GM23248 (cell line): ENCODE data around the gene AFAP1. TPM values are rescaled to one million over a fixed set of nuclear protein-coding genes. Genes with fewer than 3 reads are reported as not detected.

Experiments used
- DNase-seq: peaks from one replicate; pipeline ENCODE4 v3.0.0-alpha.2; 2015
- H2AFZ ChIP-seq: fragments of 200-600 bp; sonication (generic); 2 replicates; pipeline ENCODE4 v1.6.1; 2016; ENCODE audit warnings: antibody characterized with exemption
- H3F3A ChIP-seq: fragments of 200-600 bp; sonication (generic); 2 replicates; pipeline ENCODE4 v1.6.1; 2016; ENCODE audit warnings: mild to moderate bottlenecking, antibody characterized with exemption, mixed run types; ENCODE audit not compliant: insufficient read depth
- H3K27ac ChIP-seq: fragments of 200-600 bp; sonication (generic); 2 replicates; pipeline ENCODE4 v1.5.1; 2016; ENCODE audit warnings: mild to moderate bottlenecking
- H3K27me3 ChIP-seq: fragments of 200-600 bp; sonication (generic); replicated peaks from 2 replicates; pipeline ENCODE4 v1.6.1; 2016; ENCODE audit warnings: mild to moderate bottlenecking; ENCODE audit not compliant: insufficient read depth
- H3K36me3 ChIP-seq: fragments of 200-600 bp; sonication (generic); 2 replicates; pipeline ENCODE4 v1.6.1; 2016; ENCODE audit warnings: low read depth, mild to moderate bottlenecking
- H3K4me1 ChIP-seq: fragments of 200-600 bp; sonication (generic); 2 replicates; pipeline ENCODE4 v1.6.1; 2016; ENCODE audit warnings: mild to moderate bottlenecking; ENCODE audit not compliant: insufficient read depth
- H3K4me2 ChIP-seq: fragments of 200-600 bp; sonication (generic); one replicate; pipeline ENCODE4 v1.6.1; 2016; ENCODE audit warnings: mild to moderate bottlenecking; ENCODE audit not compliant: unreplicated experiment
- H3K4me3 ChIP-seq: fragments of 200-600 bp; sonication (generic); 2 replicates; pipeline ENCODE4 v1.5.1; 2016; ENCODE audit warnings: mild to moderate bottlenecking
- H3K79me2 ChIP-seq: fragments of 200-600 bp; sonication (generic); 2 replicates; pipeline ENCODE4 v1.6.1; 2016; ENCODE audit warnings: mild to moderate bottlenecking; ENCODE audit not compliant: insufficient read depth
- H3K9ac ChIP-seq: fragments of 200-600 bp; sonication (generic); 2 replicates; pipeline ENCODE4 v1.6.1; 2016; ENCODE audit warnings: mild to moderate bottlenecking
- H3K9me2 ChIP-seq: fragments of 200-600 bp; sonication (generic); 2 replicates; pipeline ENCODE4 v1.6.1; 2016; ENCODE audit warnings: mixed run types, mild to moderate bottlenecking, moderate library complexity; ENCODE audit not compliant: insufficient read depth
- H3K9me3 ChIP-seq: fragments of 200-600 bp; sonication (generic); one replicate; pipeline ENCODE4 v1.6.1; 2017; ENCODE audit warnings: low read depth
- H4K20me1 ChIP-seq: fragments of 200-600 bp; sonication (generic); 2 replicates; pipeline ENCODE4 v1.6.0; 2016; ENCODE audit not compliant: insufficient read depth
- EZH2 ChIP-seq: fragments of 200-600 bp; sonication (generic); IDR thresholded peaks from 2 replicates; pipeline ENCODE4 v1.6.1; 2018; ENCODE audit warnings: antibody characterized with exemption, mild to moderate bottlenecking; ENCODE audit not compliant: insufficient read depth, poor library complexity, severe bottlenecking
- EZH2phosphoT487 ChIP-seq: fragments of 200-600 bp; sonication (generic); IDR thresholded peaks from 2 replicates; pipeline ENCODE4 v1.6.1; 2018; ENCODE audit warnings: antibody characterized with exemption, moderate library complexity, mild to moderate bottlenecking, low read depth; ENCODE audit not compliant: insufficient read depth
- WGBS, 2 experiments: methylation state at CpG; one replicate each; pipeline ENCODE4 v1.1.6; 2015 to 2017; ENCODE audit warnings: low lambda C conversion rate in 2 of 2, low coverage in 1 of 2; ENCODE audit errors: missing lambda C conversion rate in 2 of 2; 5-methylcytosine and 5-hydroxymethylcytosine counted together
- in situ Hi-C: fragments of 300-500 bp; cut with MboI; formaldehyde crosslinking; loops from 2 replicates; pipeline ENCODE4 v1.15.0; 2020
- polyA plus RNA-seq: library from polyadenylated mRNA; unstranded; fragments of >200 nt; fragmentation: Nextera tagmentation; extraction: Ambion mirVana; gene quantifications from 2 replicates; pipeline ENCODE4 v1.2.1, GENCODE V29; 2016
- total RNA-seq: library from RNA; depleted of rRNA; stranded (reverse); fragments of >200 nt; shearing (Covaris generic); gene quantifications from 2 replicates; pipeline ENCODE4 v1.2.3, GENCODE V29; 2014

Gene AFAP1
- total and polyA plus RNA-seq, 2 experiments from 2014 or later = 54.4 to 103 TPM

DNA sequence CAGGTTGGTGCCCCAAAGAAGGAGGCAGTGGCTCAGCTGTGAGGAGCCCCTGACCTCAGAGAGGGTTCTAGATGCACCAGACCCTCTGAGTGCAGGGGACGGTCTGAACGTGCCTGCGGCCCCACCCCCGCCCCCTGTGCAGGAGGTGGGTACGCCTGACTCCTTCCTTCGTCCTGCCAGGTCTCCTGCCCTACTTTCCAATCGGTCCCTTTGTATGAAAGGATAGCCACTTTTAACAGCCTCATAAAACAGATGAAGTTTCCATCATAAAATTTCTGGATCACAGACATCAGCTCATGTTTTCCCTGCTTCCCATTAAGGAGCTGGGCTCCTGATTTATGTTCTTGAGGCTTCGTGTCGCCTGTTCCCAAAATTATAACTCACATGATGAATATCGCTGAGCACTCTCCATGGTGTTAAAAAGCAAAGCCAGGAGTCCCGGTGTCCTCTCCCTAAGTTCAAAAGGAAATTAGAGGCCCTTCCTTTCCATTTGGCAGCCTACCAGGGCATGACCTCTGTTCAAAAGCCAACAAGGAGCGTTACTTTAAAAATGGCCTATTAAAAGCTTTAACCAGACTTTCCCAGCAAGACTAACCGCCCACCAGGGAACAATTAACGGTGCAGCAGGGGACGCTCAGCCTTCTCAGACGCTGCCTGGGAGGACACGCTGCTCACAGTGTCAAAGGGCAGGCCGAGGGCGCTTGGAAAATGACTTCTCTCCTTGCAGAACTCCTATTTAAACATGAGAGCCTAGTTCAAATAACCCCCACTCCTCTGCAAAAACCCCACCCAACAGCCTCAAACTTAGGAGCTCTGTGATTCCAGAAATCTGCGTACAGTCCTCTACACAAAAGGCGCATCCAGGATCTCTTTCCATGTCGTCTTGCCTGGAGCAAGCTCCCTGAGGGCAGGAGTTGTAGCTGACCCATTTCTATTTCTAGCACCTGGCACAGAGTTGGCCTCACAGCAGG lies 181.9 kb downstream of the AFAP1 start:
- TF ChIP-seq EZH2phosphoT487 (no peak), EZH2 (no peak)
- DNase-seq = no peak
- H3K9ac ChIP-seq = no peak overlapping the region
- no peaks in the 10 kb centered on the region for H3K9me2 ChIP-seq
- no peaks in the 10 kb centered on the region for H3K27me3 ChIP-seq
- WGBS, 2 experiments = 49 to 55% methylated on average over 22 of the region's 22 CpGs
- H2AFZ ChIP-seq = no peak overlapping the region
- H3F3A ChIP-seq = peaks cover 28% of the 10 kb centered on the region
- no peak overlapping the region for H3K4me2 ChIP-seq
- no peaks in the 10 kb centered on the region for H4K20me1 ChIP-seq
- H3K4me1 ChIP-seq = no peaks in the 10 kb centered on the region
- no peak overlapping the region for H3K27ac ChIP-seq
- no peak overlapping the region for H3K4me3 ChIP-seq
- in situ Hi-C loops = no loop called here
- peaks cover 19% of the 10 kb centered on the region; the same call in 1 of the 2 replicates for H3K79me2 ChIP-seq
- peaks cover 58% of the 10 kb centered on the region for H3K36me3 ChIP-seq
- H3K9me3 ChIP-seq = no peaks in the 10 kb centered on the region

- H3K27me3 ChIP-seq = no peaks in the 10 kb centered on the region
- no peak overlapping the region for H3K9ac ChIP-seq
- H3K4me2 ChIP-seq = no peak overlapping the region
- TF ChIP-seq EZH2 (no peak), EZH2phosphoT487 (no peak)
- no peaks in the 10 kb centered on the region for H4K20me1 ChIP-seq
- H3K4me1 ChIP-seq = no peaks in the 10 kb centered on the region
- 91 to 93% methylated on average over 30 to 32 of the region's 32 CpGs for WGBS, 2 experiments
- H3K36me3 ChIP-seq = peaks cover 47% of the 10 kb centered on the region
- H3K27ac ChIP-seq = no peak overlapping the region
- no peaks in the 10 kb centered on the region for H3K9me3 ChIP-seq
- no peak overlapping the region for H2AFZ ChIP-seq
- DNase-seq = no peak
- H3K79me2 ChIP-seq = peaks cover 15% of the 10 kb centered on the region; the same call in 1 of the 2 replicates
- in situ Hi-C loops = no loop called here
- H3K9me2 ChIP-seq = no peaks in the 10 kb centered on the region
- H3K4me3 ChIP-seq = no peak overlapping the region
- peaks cover 27% of the 10 kb centered on the region for H3F3A ChIP-seq
Observed at GRCh38 chr4:7756561-7757355, 182.9 kb downstream of the AFAP1 start.

- DNase-seq = no peak
- H3K9ac ChIP-seq = no peak overlapping the region
- peaks cover 32% of the 10 kb centered on the region for H3F3A ChIP-seq
- H3K4me3 ChIP-seq = no peak overlapping the region
- H3K4me1 ChIP-seq = no peaks in the 10 kb centered on the region
- H3K79me2 ChIP-seq = peaks cover 13% of the 10 kb centered on the region; the same call in 1 of the 2 replicates
- H2AFZ ChIP-seq = no peak overlapping the region
- 92 to 95% methylated on average over 13 to 14 of the region's 14 CpGs for WGBS, 2 experiments
- no peak for TF ChIP-seq EZH2phosphoT487
- H3K9me2 ChIP-seq = no peaks in the 10 kb centered on the region
- H3K27me3 ChIP-seq = no peaks in the 10 kb centered on the region
- no peaks in the 10 kb centered on the region for H3K9me3 ChIP-seq
- H3K27ac ChIP-seq = no peak overlapping the region
- in situ Hi-C loops = no loop called here
- H3K4me2 ChIP-seq = no peak overlapping the region
- no peaks in the 10 kb centered on the region for H4K20me1 ChIP-seq
- H3K36me3 ChIP-seq = peaks cover 42% of the 10 kb centered on the region
Observed at GRCh38 chr4:7756071-7756470, 183.6 kb downstream of the AFAP1 start.

GRCh38 chr4:7755561-7755960 lies 184.1 kb downstream of the AFAP1 start:
- Histone ChIP-seq H3K9me2 (no peaks in the 10 kb centered on the region), H2AFZ (no peak overlapping the region), H4K20me1 (no peaks in the 10 kb centered on the region), H3F3A (peaks cover 36% of the 10 kb centered on the region), H3K36me3 (peaks cover 37% of the 10 kb centered on the region), H3K4me2 (no peak overlapping the region), H3K9me3 (no peaks in the 10 kb centered on the region), H3K4me3 (no peak overlapping the region), H3K4me1 (no peaks in the 10 kb centered on the region), H3K9ac (no peak overlapping the region), H3K27me3 (no peaks in the 10 kb centered on the region), H3K79me2 (peaks cover 10% of the 10 kb centered on the region; the same call in 1 of the 2 replicates), H3K27ac (no peak overlapping the region)
- TF ChIP-seq EZH2phosphoT487 (no peak), EZH2 (no peak)
- 87 to 92% methylated on average over 14 to 16 of the region's 16 CpGs for WGBS, 2 experiments
- no peak for DNase-seq
- in situ Hi-C loops = no loop called here
